ENCODE results near the gene OGA. TPM values are rescaled to one million over a fixed set of nuclear protein-coding genes. Genes with fewer than 3 reads are reported as not detected.
A peak's percentile ranks its signal among the peaks of the same experiment; 100 is the strongest.
"Not testable (repeated sequence)": the region's sequence is repeated elsewhere in the genome, so short reads cannot be mapped to it uniquely, and the experiment has no call there.

The OGA gene
- total RNA-seq, 1 donor from 2014 or later, result 99.5 TPM

DNA sequence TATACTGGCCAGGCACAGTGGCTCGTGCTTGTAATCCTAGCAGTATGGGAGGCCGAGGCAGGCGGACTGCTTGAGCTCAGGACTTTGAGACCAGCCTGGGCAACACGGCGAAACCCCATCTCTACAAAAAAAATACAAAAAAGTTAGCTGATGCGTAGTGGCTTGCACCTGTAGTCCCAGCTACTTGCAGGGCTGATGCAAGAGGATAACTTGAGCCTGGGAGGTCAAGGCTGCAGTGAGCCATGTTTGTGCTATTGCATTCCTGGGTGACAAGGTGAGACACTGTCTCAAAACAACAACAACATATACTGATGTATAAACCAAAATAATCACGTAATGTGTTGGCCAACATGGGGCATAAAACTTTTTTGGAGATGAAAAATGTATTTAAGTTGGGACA is 28.6 kb downstream of the OGA start:
- peaks cover 37% of the 10 kb centered on the region for H3K36me3 Mint-ChIP-seq
- no peak overlapping the region for H3K4me3 Mint-ChIP-seq
- no peaks in the 10 kb centered on the region for H3K9me3 Mint-ChIP-seq
- TF ChIP-seq CTCF (conservative IDR thresholded peaks at IDR 0.05), result no peak
- no peaks in the 10 kb centered on the region for H3K27me3 Mint-ChIP-seq
- no peak overlapping the region for H3K27ac Mint-ChIP-seq
- H3K4me1 Mint-ChIP-seq (ENCODE audit: unreplicated experiment), result peaks cover 2% of the 10 kb centered on the region
- DNase-seq (ENCODE audit: extremely low spot score, unreplicated experiment), result no peak

DNA sequence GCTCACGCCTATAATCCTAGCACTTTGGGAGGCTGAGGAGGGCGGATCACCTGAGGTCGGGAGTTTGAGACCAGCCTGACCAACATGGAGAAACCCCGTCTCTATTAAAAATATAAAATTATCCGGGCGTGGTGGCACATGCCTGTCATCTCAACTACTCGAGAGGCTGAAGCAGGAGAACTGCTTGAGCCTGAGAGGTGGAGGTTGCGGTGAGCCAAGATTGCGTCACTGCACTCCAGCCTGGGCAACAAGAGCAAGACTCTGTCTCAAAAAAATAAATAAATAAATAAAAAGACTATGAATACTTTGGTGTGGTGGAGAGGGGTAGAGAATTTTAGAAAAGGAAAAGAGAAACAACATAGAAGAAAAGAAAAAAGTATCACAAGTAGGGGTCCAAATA is 29.0 kb downstream of the OGA start:
- not testable (repeated sequence) for H3K4me3 Mint-ChIP-seq

DNA sequence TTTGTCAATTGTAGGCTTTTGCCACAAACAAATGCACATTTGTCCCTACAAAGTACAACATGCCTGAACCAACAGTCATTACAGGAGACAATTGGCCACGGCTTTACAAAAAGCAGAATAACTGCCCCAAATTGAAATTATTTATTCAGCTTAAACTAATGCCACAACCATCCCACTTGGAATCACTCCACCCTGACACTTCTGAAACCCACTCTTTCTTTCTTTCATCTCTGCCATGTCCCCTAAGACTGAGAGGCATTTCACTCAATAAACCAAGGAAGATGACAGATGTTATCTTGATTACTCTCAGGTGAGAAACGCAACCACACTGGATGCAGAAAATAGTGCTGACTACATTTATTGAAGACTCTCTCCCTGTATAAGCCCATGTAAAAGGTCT is 32.4 kb downstream of the OGA start:
- H3K9me3 Mint-ChIP-seq, result no peaks in the 10 kb centered on the region
- H3K27me3 Mint-ChIP-seq, result peaks cover 3% of the 10 kb centered on the region
- peak overlapping the region; percentile 10 for H3K27ac Mint-ChIP-seq
- peaks cover 32% of the 10 kb centered on the region for H3K4me1 Mint-ChIP-seq (ENCODE audit: unreplicated experiment)
- H3K4me3 Mint-ChIP-seq, result no peak overlapping the region
- TF ChIP-seq CTCF (conservative IDR thresholded peaks at IDR 0.05), result no peak
- H3K36me3 Mint-ChIP-seq, result peaks cover 20% of the 10 kb centered on the region
- no peak for DNase-seq (ENCODE audit: extremely low spot score, unreplicated experiment)

More for the DNA sequence above, 29.0 kb downstream of the OGA start:
- peaks cover 34% of the 10 kb centered on the region for H3K36me3 Mint-ChIP-seq
- not testable (repeated sequence) for H3K9me3 Mint-ChIP-seq; H3K27ac Mint-ChIP-seq; H3K4me1 Mint-ChIP-seq (ENCODE audit: unreplicated experiment); DNase-seq (ENCODE audit: extremely low spot score, unreplicated experiment); H3K27me3 Mint-ChIP-seq

DNA sequence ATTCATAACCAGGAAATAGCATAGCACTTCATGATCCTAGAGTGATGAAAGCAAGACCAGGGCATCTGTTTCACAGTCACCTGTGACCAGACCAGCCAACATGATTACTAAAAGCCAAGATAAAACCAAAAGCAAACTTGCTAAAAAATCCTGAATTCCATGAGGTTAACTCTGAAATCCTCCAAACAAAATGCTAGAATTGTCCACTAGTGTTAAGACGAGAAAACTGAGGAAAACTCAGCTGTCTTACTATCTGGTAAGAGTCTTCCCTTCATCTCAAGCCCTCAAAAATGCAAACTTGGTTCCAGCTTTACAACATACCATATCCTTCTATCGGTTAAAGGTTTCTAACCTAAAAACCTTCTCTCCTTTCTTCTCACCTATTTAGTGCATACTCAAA is 33.7 kb downstream of the OGA start:
- Mint-ChIP-seq H3K9me3 (no peaks in the 10 kb centered on the region), H3K27ac (peak overlapping the region; percentile 93), H3K4me1 (ENCODE audit: unreplicated experiment) (peaks cover 32% of the 10 kb centered on the region), H3K27me3 (peaks cover 12% of the 10 kb centered on the region), H3K36me3 (peaks cover 20% of the 10 kb centered on the region), H3K4me3 (peak overlapping the region; percentile 99)
- no peak for TF ChIP-seq CTCF (conservative IDR thresholded peaks at IDR 0.05)
- no peak for DNase-seq (ENCODE audit: extremely low spot score, unreplicated experiment)

- H3K27me3 Mint-ChIP-seq, result peaks cover 18% of the 10 kb centered on the region
- H3K9me3 Mint-ChIP-seq, result no peaks in the 10 kb centered on the region
- H3K36me3 Mint-ChIP-seq, result peaks cover 25% of the 10 kb centered on the region
- H3K4me1 Mint-ChIP-seq (ENCODE audit: unreplicated experiment), result peaks cover 36% of the 10 kb centered on the region
- H3K27ac Mint-ChIP-seq, result peak overlapping the region; percentile 93
- DNase-seq (ENCODE audit: extremely low spot score, unreplicated experiment), result no peak
- peak overlapping the region; percentile 99 for H3K4me3 Mint-ChIP-seq
- TF ChIP-seq CTCF (conservative IDR thresholded peaks at IDR 0.05), result no peak
Measured at GRCh38 chr10:101783736-101784118, 34.5 kb downstream of the OGA start.

- no peak for TF ChIP-seq CTCF (conservative IDR thresholded peaks at IDR 0.05)
- Mint-ChIP-seq H3K27ac (peak within 1 kb of the TSS; percentile 93), H3K36me3 (peaks cover 26% of the 10 kb centered on the region), H3K9me3 (no peaks in the 10 kb centered on the region), H3K27me3 (peaks cover 25% of the 10 kb centered on the region), H3K4me1 (ENCODE audit: unreplicated experiment) (peaks cover 38% of the 10 kb centered on the region), H3K4me3 (peak within 1 kb of the TSS; percentile 99)
- DNase-seq (ENCODE audit: extremely low spot score, unreplicated experiment), result no peak
Measured at GRCh38 chr10:101782811-101783735, 35.2 kb downstream of the OGA start, which contains the start of gene NPM3. Gene NPM3, minus strand, starts transcription at chr10:101783446. Its CDS starts 56 bp downstream, at chr10:101783390.

Data from type B pancreatic cell (in vitro differentiated cells).